ENCODE measurements around the gene NDUFC2.
"Not testable (repeated sequence)": the region's sequence is repeated elsewhere in the genome, so short reads cannot be mapped to it uniquely, and the experiment has no call there.

NDUFC2 gene

GRCh38 chr11:78050964-78051831 is 28.5 kb downstream of the NDUFC2 start:
- DNase-seq, result no peak

GRCh38 chr11:78049348-78049747 is 30.3 kb downstream of the NDUFC2 start:
- no peak for DNase-seq

GRCh38 chr11:78048561-78048960 is 31.1 kb downstream of the NDUFC2 start:
- no peak for DNase-seq

- DNase-seq, result no peak
Measured at GRCh38 chr11:78046486-78046854, 33.2 kb downstream of the NDUFC2 start.

- peak; percentile 43 for DNase-seq
Measured at GRCh38 chr11:78045851-78046485, 33.7 kb downstream of the NDUFC2 start.

- DNase-seq, result no peak
Measured at GRCh38 chr11:78044706-78045105, 35.0 kb downstream of the NDUFC2 start.

GRCh38 chr11:78041843-78042440 is 37.7 kb downstream of the NDUFC2 start:
- no peak for DNase-seq

- DNase-seq, result not testable (repeated sequence)
Measured at GRCh38 chr11:78041380-78041719, 38.3 kb downstream of the NDUFC2 start.

GRCh38 chr11:78040691-78041379 is 38.8 kb downstream of the NDUFC2 start:
- no peak for DNase-seq

- DNase-seq, result peak; percentile 27
Measured at GRCh38 chr11:78039919-78040671, 39.6 kb downstream of the NDUFC2 start.

GRCh38 chr11:78039391-78039918 is 40.2 kb downstream of the NDUFC2 start:
- DNase-seq, result no peak

- no peak for DNase-seq
Measured at GRCh38 chr11:78038697-78039313, 40.9 kb downstream of the NDUFC2 start.

- no peak for DNase-seq
Measured at GRCh38 chr11:78037825-78038620, 41.6 kb downstream of the NDUFC2 start.

- no peak for DNase-seq
Measured at GRCh38 chr11:78037056-78037455, 42.6 kb downstream of the NDUFC2 start.

GRCh38 chr11:78036313-78036712 is 43.3 kb downstream of the NDUFC2 start:
- DNase-seq, result no peak

GRCh38 chr11:78034623-78035022 is 45.0 kb downstream of the NDUFC2 start:
- DNase-seq, result no peak

- no peak for DNase-seq
Measured at GRCh38 chr11:78033040-78033439, 46.6 kb downstream of the NDUFC2 start.

GRCh38 chr11:78032090-78032489 is 47.6 kb downstream of the NDUFC2 start:
- DNase-seq, result no peak

GRCh38 chr11:78031629-78032028 is 48.0 kb downstream of the NDUFC2 start:
- no peak for DNase-seq

- DNase-seq, result peak; percentile 74
Measured at GRCh38 chr11:78030429-78031325, 49.0 kb downstream of the NDUFC2 start.
